Daoy (cell line): ENCODE data around the gene GRWD1. TPM values are rescaled to one million over a fixed set of nuclear protein-coding genes. Genes with fewer than 3 reads are reported as not detected.

ENCODE experiments used
- DNase-seq: peaks from one replicate; pipeline ENCODE4 v3.0.0-alpha.2; 2015; ENCODE audit warnings: low read depth
- total RNA-seq: library from RNA; depleted of rRNA; stranded (reverse); fragments of >200 nt; shearing (Covaris generic); gene quantifications from 2 replicates; pipeline ENCODE4 v1.2.3, GENCODE V29; 2014

GRWD1 gene
- total RNA-seq, 1 experiment from 2014 or later: 108 TPM

DNA sequence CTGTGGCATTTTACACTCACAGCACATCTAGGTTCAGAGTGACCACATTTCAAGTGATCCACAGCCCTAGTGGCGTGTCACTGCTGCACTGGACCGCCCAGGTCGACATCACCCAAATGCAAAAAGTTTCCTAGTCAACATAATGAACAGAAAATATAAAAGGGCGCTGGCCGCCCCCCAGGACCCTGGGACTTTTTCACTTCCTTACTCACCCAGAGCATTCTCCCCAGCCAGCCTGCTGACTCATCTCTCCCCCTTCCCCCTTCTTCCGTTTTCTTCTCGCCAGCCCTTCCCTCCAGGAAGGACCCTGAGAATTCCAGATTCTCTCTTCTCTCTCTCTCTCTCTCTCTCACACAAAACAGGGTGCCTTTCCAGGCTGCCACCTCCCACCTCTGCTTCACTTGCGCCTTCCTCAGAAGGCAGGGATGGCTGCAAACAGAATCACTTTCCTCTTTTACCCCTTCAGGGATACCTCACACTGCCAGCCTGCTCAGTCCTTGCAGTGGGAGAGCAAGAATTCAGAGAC is 21.0 kb upstream of the GRWD1 start:
- peak; percentile 87 for DNase-seq

DNA sequence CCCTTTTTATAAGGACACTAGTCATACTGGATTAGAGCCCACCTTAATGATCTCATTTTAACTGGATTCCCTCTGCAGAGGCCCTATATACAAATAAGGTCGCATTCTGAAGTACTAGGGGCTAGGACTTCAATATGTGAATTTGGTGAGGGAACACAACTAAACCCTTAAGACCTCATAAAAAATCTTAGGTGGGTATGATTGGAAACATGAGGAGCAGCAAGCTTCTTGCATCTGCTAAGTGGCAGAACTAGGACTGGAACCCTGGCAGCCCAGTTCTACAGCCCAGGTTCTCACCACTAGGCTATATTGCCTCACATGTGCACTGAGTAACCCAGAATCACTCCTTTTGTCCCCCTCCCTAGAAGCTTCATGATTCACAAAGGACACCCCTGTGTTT is 17.1 kb upstream of the GRWD1 start:
- DNase-seq: no peak

DNA sequence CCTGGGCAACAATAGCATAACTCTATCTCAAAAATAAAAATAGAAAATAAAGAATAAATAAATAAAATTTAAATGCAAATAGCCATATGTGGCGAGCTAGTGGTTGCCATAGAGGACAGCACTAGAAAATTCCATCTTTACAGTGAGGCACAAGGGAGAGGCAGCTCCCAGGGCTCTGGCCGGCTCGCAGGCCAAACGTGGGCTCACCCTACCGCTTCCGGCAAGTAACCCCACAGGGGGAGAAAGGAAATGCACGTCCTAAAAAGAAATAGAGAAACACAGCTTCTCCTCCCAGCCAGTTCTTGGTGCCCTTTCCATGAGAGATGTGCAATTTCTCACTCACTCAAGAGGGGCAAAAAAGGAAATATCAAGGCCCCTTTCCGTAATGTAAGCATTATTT is 12.4 kb upstream of the GRWD1 start:
- no peak for DNase-seq

DNA sequence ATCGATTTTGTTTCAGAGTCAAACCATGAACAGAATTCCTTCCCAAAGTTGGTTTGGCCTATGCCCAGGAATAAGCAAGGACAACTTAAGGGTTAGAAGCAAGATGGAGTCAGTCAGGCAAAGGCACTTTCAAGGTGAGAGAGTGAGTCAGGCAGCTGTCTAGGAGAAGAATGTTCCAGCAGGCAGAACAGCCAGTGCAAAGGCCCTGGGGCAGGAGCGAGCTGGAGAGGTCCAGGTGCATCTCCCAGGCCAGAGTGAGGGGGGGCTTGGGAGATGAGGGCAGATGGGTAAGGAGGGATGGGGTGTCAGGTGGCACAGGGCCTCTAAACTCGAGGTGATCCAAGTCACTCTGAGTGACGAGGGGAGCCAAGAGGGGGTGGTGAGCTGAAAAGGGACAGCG is 9.2 kb upstream of the GRWD1 start:
- DNase-seq: no peak

DNA sequence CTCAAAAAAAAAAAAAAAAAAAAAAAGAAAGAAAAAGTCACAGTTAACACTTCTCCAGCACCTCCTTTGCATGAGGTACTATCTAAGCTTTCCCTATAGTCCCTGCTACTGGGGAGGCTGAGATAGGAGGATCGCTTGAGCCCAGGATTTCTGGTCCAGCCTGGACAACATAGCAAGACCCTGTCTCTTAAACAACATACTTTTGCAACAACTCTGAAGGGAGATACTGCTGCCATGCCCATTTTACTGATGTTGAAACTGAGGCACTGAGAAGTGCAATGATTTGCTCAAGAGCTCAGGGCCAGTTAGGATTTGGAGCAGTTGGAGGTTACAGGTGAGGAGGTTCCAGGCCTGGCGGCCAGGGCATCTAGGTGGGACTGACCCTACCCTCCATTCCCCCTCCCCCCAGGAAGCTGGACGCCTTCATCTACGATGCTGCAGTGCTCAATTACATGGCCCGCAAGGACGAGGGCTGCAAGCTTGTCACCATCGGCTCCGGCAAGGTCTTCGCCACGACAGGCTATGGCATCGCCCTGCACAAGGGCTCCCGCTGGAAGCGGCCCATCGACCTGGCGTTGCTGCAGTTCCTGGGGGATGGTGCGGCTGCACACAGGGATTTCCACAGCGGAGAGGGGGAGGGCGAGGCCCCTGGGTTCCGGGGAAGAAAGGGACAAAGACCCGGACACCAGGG is 4.3 kb upstream of the GRWD1 start:
- DNase-seq: no peak

DNA sequence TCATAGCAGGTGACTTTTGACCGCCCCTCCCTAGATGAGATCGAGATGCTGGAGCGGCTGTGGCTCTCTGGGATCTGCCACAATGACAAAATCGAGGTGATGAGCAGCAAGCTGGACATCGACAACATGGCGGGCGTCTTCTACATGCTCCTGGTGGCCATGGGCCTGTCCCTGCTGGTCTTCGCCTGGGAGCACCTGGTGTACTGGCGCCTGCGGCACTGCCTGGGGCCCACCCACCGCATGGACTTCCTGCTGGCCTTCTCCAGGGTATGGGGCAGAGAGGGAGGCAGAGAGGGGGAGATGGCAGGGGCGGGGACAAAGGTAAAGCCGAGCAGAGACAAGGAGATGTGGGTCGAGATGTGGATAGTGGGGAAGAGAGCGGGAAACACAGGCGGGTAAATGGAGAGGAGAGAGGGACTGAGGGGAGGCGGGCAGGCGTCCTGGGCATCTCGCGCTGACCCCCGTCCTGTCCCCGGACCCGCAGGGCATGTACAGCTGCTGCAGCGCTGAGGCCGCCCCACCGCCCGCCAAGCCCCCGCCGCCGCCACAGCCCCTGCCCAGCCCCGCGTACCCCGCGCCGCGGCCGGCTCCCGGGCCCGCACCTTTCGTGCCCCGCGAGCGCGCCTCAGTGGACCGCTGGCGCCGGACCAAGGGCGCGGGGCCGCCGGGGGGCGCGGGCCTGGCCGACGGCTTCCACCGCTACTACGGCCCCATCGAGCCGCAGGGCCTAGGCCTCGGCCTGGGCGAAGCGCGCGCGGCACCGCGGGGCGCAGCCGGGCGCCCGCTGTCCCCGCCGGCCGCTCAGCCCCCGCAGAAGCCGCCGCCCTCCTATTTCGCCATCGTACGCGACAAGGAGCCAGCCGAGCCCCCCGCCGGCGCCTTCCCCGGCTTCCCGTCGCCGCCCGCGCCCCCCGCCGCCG is 3.4 kb upstream of the GRWD1 start:
- no peak for DNase-seq

DNA sequence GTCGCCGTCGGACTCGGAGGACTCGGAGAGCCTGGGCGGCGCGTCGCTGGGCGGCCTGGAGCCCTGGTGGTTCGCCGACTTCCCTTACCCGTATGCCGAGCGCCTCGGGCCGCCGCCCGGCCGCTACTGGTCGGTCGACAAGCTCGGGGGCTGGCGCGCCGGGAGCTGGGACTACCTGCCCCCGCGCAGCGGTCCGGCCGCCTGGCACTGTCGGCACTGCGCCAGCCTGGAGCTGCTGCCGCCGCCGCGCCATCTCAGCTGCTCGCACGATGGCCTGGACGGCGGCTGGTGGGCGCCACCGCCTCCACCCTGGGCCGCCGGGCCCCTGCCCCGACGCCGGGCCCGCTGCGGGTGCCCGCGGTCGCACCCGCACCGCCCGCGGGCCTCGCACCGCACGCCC is 2.5 kb upstream of the GRWD1 start:
- DNase-seq: peak; percentile 44

DNA sequence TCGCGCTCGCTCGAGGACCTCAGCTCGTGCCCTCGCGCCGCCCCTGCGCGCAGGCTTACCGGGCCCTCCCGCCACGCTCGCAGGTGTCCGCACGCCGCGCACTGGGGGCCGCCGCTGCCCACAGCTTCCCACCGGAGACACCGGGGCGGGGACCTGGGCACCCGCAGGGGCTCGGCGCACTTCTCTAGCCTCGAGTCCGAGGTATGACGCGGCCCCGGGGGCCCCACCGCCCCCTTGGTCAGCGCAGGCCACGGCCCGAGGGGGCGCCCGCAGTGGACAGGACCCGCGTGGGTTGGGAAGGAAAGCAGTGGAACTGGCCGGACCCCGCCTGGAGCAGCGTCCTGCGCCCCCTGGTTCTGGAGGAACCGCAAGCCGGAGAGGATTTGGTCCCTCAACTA is 2.1 kb upstream of the GRWD1 start:
- no peak for DNase-seq

DNA sequence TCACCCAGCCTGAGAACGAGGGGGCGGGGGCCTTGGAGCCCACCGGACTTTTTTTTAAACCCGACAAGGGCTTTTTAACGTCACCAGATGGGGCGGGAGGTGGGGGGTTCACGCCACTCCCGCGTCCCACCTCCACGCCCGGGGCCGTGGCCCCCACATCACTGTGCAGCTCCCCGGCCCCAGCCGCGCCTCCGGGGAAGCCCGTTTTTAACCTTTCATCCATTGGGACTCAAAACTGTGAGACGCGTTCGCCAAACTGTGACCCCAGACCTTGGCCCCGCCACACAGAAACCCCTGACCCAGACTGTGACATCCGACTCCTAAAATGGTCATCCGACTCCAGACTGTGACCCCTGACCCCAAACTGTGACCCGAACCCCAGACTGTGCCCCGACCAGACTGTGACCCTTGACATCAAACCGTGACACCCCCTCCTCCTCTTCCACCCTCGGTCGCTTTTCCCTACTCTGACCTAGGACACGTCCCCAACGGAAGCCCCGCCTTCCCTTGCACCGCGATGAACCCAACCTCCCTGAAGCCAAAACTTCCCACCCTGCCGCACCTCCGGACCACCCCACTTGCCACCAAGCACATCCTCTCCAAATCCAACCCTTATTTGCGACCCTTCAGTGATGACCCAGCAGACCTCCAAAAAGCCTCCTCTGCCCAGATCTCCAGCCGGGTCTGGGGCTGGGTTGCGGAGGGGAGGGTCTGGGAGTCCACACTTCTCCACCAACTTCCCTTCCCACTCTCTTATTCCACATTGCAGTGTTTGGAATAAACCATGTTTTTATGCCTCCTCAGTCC is 1.5 kb upstream of the GRWD1 start:
- DNase-seq: no peak

DNA sequence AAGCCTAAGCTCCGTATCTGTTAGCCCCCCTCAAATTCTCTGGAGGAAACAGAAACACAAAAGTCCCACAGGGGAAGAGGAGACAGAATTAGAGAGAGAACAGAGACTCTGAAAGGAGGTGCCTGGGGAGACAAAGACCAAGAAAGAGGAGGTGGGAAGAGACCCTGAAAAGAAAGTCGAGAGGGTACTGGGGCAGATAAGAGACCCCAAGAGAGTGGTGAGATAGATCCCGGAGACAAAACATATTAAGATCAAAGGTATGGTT is 915 bp upstream of the GRWD1 start:
- DNase-seq: no peak

DNA sequence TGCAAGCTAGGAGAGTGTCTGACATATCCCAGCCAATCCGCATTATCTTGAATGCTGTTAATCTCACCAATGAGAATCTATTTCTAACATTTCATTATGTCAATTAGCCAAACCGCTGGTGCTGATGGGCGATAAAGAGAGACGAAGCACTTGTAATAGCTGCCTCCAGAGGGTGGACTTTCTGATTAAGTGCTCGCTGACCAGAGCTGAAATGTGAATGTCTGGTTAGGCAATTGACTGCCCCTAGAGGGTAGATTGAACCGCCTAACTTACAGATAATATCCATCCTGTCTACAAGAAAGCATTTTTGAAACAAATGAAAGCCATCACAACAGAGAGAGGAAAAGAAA is 552 bp upstream of the GRWD1 start:
- DNase-seq: peak; percentile 88

DNA sequence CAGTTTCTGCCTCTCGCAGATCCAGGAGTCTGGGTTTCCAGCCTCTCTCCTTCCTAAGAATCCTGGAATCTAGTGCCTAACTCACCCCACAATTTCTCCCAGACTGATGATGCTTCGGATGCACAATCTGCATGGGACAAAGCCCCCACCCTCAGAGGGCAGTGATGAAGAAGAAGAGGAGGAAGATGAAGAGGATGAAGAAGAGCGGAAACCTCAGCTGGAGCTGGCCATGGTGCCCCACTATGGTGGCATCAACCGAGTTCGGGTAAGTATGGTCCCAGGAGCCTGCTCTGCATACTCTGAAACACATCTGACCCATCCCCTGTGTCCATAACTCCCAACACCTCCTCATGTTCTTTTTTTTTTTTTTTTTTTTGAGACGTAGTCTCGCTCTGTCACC is 796 bp downstream of the GRWD1 start:
- no peak for DNase-seq

DNA sequence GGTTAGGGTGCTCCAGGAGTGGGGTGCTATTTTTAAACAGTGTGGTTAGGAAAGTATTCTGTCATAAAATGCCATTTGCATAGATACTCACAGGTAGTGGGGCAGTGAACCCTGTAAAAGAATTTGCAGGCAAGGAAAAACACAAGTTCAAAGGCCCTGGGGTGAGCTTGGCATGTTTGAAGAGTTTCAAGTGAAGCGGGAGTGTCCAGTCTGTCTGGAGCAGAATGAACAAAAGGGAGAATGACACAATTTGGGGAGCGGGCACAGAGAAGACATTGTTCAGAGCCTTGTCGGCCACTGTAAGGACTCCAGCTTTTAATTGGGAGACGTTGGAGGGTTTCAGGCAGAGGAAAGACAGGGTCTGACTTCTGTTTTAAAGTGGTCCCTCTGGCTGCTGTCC is 2.8 kb downstream of the GRWD1 start:
- no peak for DNase-seq

DNA sequence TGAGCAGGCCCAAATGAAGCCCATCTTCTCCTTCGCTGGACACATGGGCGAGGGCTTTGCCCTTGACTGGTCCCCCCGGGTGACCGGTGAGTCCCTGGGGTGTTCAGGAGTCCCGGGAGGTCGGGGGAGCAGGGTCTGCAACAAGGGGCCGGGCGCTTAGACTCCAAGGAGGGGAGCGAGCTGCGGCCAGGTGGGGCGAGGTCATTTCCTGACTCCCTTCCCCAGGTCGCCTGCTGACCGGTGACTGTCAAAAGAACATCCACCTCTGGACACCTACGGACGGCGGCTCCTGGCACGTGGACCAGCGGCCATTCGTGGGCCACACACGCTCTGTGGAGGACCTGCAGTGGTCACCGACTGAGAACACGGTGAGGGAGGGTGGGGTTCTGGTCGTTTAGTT is 4.7 kb downstream of the GRWD1 start:
- no peak for DNase-seq

DNA sequence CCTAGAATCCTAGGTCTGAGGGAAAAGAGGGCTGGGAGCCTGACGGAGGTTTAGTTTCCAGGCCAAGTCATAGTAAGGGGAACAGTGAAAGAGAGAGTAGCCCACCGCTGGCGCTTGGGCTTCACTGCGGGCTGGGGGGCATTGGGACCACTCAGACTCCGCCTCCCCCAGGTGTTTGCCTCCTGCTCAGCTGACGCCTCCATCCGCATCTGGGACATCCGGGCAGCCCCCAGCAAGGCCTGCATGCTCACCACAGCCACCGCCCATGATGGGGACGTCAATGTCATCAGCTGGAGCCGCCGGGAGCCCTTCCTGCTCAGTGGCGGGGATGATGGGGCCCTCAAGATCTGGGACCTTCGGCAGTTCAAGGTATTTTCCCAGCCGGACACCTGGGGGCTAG is 5.1 kb downstream of the GRWD1 start:
- DNase-seq: no peak

DNA sequence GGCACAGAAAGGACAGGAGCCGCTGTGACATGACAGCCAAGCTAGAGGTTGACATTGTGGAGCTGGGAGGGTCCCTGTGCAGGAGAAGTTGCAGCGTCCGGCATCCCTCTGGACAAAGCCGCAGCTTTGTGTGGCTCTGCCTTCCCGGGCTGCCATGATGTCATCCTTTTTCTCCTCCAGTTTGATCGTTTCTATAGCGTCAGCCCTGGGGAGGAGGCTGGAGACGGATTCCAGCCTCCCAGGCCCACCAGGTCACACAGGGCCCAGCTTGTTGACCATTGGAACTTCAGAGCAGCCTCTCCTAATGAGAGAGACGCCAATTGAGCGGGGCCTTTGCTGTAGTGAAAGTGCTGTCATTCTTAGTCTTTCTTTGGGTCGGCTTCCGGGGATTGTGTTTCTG is 5.8 kb downstream of the GRWD1 start:
- no peak for DNase-seq

DNA sequence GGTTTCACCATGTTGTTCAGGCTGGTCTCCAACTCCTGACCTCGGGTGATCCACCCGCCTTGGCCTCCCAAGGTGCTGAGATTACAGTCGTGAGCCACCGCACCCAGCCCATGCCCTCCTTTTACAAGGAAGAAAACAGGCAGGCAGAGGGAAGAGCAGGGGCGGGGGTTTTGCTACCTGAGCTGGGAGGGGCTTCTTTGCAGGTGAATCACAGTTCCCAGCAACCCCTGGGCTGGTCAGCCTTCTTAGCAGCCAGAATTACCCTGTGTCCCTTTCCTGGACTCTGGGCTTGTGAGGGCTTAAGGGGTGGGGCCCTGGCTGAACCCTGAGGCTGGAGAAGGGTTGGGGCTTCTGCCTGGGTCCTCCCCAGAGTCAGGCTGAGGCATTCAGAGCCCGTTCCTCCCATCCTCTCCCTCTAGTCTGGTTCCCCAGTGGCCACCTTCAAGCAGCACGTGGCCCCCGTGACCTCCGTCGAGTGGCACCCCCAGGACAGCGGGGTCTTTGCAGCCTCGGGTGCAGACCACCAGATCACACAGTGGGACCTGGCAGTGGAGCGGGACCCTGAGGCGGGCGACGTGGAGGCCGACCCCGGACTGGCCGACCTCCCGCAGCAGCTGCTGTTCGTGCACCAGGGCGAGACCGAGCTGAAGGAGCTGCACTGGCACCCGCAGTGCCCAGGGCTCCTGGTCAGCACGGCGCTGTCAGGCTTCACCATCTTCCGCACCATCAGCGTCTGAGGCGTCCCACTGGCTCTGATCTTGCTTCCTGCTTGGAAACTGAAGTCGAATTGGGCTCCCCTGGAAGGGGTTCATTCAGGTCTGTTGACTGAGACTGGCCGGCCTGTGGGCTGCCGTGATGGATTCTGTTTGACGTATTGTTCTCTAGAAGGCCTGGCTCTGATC is 6.8 kb downstream of the GRWD1 start:
- DNase-seq: no peak

DNA sequence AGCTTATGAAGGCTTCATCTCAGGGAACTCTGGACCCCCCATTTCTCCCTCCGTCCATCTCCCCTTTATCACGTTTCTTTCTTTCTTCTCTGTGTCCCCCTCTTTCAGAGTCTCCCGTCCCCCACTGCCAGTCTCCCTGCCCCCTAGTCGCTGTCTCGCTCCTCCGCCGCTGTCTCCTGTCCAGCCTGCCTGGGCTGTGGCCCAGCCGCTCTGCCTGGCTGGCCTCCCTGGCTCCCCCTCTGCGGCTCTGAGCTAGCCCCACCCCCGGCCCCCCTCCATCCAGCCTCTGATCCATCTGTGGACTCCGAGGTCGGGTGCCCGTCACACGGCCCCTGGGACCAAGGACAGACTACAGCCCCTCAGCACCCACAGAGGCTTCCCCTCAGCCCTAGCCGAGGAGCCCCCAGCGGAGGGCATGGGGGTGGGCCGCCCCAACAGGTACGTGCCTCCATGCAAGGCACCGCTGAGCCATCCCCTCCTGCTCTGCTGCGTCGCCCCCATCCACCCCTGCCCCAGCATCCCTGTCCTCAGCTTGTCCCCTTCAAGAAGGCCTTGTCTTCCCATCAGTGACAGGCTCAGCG is 8.5 kb downstream of the GRWD1 start:
- no peak for DNase-seq

DNA sequence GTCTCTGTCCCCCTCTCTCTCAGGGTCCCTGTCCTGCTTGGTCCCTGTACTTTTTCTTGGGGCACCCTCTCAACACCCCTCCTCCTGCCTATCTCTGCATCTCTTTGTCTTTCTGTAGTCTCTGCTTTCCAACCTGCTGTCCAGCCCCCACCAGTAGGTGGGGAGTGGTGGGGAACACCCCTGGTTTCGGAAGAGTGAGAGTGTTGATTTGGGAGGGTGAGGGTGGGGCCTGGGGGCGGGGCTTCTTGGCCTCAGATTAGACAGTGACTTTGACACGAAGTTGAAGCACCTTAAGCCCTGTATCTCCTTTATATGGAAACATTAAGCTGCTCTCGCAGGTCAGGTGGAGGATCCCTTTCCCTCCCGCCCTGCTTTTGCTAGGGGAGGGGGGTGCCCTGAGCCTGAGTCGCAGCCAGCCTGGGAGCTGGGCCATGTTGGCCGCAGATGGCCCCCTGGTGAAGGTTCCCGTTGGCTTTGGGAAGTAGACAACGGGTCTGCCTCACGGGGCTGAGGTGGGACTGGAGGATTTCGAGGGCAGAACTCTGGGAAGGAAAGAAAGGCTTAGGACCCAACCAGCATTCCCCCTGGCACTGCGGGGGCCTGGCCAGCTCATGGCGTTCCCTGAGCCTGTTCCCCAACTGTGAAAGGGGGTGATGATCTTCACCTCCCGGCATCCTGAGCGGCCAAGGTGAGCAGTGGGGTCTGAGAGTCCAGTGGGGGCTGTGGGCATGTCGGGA is 9.6 kb downstream of the GRWD1 start, which contains the start of gene KCNJ14:
Gene KCNJ14, plus strand, starts transcription at position 404 of the 737 bp plus-strand sequence. CDS start 6,151 bp downstream, outside the sequence.
- no peak for DNase-seq

DNA sequence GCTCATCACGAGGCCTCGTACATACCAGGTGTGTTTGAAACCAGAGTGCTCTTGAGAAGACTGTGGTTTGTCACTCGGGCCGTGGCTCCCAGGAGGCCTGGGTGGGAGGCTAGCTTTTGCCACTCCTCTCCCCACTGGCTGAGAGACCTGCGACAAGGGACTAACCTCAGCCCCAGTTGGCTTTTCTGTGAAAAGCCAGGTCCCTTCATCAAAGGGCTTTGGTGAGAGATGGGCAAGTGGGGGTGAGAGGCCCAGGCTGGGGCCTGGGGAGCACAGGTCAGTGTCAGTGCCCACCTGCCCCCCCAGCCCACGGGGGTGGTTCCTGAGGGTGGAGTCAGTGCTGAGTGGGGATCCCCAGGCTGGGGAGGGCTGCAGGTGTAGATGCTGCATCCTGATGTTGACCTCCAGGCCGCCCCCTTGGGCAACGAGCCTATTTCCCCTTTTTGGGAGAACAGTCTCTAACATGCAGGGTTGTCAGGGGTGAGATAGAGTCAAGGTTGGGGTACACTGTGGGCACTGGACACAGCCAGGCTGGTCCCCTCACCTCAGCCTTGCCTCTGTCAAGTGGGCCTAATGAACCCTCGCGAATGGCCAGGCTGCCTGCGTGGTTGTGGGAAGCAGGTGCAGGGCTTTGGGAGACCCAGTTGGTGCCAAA is 10.3 kb downstream of the GRWD1 start:
- DNase-seq: no peak
